Measurements from ENCODE around the gene PNPLA8.

DNA sequence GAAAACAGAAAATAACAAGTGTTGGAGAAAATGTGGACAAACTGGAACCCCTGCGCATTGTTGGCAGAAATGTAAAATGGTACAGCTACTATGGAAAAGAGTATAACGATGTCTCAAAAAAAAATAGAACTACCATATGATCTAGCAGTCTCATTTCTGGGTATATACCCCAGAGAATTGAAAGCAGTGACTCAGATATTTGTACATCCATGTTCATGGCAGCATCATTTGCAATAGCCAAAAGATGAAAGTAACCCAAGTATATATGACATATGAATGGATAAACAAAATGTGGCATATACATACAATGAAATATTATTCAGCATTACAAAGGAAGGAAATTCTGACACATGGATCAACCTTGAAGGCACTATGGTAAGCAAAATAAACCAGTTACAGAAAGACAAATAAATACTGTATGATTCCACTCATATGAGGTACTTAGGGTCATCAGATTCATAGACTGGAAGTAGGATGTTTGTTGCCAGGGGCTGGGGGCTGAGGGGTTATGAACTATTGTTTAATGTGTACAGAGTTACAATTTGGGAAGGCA lies 74.6 kb downstream of the PNPLA8 start:
- TF ChIP-seq, protein P1, sequence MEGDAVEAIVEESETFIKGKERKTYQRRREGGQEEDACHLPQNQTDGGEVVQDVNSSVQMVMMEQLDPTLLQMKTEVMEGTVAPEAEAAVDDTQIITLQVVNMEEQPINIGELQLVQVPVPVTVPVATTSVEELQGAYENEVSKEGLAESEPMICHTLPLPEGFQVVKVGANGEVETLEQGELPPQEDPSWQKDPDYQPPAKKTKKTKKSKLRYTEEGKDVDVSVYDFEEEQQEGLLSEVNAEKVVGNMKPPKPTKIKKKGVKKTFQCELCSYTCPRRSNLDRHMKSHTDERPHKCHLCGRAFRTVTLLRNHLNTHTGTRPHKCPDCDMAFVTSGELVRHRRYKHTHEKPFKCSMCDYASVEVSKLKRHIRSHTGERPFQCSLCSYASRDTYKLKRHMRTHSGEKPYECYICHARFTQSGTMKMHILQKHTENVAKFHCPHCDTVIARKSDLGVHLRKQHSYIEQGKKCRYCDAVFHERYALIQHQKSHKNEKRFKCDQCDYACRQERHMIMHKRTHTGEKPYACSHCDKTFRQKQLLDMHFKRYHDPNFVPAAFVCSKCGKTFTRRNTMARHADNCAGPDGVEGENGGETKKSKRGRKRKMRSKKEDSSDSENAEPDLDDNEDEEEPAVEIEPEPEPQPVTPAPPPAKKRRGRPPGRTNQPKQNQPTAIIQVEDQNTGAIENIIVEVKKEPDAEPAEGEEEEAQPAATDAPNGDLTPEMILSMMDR (conservative IDR thresholded peaks at IDR 0.05): no peak
- TF ChIP-seq EZH2 (IDR thresholded peaks at IDR 0.05; ENCODE audit: low read depth): no peak
